Measurements from ENCODE around the gene TP53.

The TP53 gene

GRCh38 chr17:7719661-7720060 is 32.4 kb upstream of the TP53 start:
- no peak overlapping the region for H3K27ac ChIP-seq
- TF ChIP-seq CTCF (conservative IDR thresholded peaks at IDR 0.05): no peak
- TF ChIP-seq ZFX (IDR thresholded peaks at IDR 0.05): no peak

GRCh38 chr17:7717756-7718350 is 30.6 kb upstream of the TP53 start:
- peak overlapping the region; percentile 32; the same call in 1 of the 2 replicates for H3K27ac ChIP-seq
- TF ChIP-seq CTCF (conservative IDR thresholded peaks at IDR 0.05): no peak
- no peak for TF ChIP-seq ZFX (IDR thresholded peaks at IDR 0.05)

GRCh38 chr17:7716901-7717755 is 29.8 kb upstream of the TP53 start, which contains the start of gene DNAH2:
TSS of gene DNAH2 (plus strand) at chr17:7717744. CDS start at chr17:7719735, 1,991 bp downstream.
- peak; percentile 85 for TF ChIP-seq CTCF (conservative IDR thresholded peaks at IDR 0.05)
- TF ChIP-seq ZFX (IDR thresholded peaks at IDR 0.05): no peak
- peak within 1 kb of the TSS; percentile 32 for H3K27ac ChIP-seq

GRCh38 chr17:7715936-7716886 is 28.9 kb upstream of the TP53 start:
- peak overlapping the region; percentile 32 for H3K27ac ChIP-seq
- TF ChIP-seq CTCF (conservative IDR thresholded peaks at IDR 0.05) (no peak), ZFX (IDR thresholded peaks at IDR 0.05) (no peak)

- no peak overlapping the region for H3K27ac ChIP-seq
Measured at GRCh38 chr17:7714721-7715594, 27.7 kb upstream of the TP53 start.

More at GRCh38 chr17:7714721-7715594, 27.7 kb upstream of the TP53 start:
- TF ChIP-seq ZFX (IDR thresholded peaks at IDR 0.05): no peak
- TF ChIP-seq CTCF (conservative IDR thresholded peaks at IDR 0.05): no peak
